UCSD-AML1 (cell line): ENCODE data around the gene KRT15.

ENCODE experiments used
- DNase-seq: peaks from one replicate; lab custom pipeline; 2025; ENCODE audit not compliant: unreplicated experiment; lab: John Stamatoyannopoulos, UW

The KRT15 gene

DNA sequence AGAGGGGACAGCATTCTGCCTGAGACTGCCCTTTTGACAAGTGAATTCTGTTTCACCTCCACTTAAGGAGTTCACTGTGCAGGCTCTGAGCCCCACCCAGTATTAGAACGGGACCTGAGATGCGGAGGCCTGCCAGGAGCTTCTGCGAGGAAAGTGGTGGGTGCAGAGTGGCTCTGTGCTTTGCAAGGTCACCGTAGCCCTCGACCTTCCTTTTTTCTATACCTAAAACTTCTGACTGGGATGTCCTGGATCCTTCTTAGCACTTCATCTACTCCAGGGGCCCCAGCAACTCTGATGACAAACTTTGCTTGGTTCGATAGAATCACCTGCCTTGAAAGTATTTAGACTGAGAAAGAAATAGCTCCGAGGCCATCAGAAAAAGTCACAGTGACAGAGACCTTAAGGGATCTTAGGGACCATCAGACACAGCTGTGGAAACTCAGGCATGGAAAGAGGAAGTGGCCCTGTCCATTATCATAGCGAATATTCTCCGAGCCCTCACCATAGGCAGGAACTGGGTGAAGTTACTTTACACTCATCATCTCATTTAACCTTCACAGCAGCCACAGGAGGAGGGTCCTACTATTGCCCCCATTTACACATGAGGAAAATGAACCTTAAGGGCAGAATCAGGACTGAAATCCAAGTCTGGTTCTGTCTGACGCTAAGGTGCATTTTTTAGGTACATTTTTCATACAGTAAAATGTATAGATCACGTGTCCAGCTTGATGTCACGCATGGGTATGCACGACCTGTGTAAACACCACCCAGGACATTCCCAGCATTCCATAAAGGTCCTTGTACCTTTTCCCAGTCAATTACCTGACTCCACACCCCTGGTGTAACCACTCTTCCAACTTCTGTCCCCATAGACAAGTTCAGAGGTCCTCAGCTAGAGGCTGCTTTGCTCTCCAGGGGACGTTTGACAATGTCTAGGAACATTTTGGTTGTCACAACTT lies 12.6 kb downstream of the KRT15 start:
- no peak for DNase-seq

GRCh38 chr17:41505007-41505808 lies 13.5 kb downstream of the KRT15 start, which contains the start of gene KRT13:
KRT13 (minus strand) TSS chr17:41505612; CDS start chr17:41505550, 62 bp downstream.
- DNase-seq = no peak

- no peak for DNase-seq
These were observed 14.3 kb downstream of the KRT15 start for GRCh38 chr17:41504246-41504977.

GRCh38 chr17:41503202-41503601 lies 15.5 kb downstream of the KRT15 start:
- no peak for DNase-seq

- DNase-seq = no peak
These were observed 18.4 kb downstream of the KRT15 start for GRCh38 chr17:41500131-41500911.

DNA sequence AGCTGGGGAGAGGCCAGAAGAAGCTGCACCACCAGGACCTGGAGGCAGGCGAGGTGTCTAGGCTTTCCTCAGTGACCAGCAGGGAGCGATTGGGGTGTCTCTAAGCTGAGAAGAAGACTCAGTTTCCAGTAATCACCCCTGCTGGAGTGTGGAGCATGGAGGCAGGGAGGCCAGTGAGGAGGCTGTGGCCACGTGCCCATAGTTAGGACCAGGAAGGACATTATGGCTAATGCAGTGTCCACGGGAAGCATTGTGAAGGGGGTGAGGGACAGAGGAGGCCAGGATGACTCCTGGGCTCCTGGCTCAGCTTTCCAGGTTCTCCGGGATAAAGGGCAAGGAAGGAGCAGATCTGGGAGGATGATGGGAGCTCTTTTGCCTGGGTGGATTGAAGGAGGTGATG lies 19.0 kb downstream of the KRT15 start:
- DNase-seq = no peak

GRCh38 chr17:41498276-41498675 lies 20.4 kb downstream of the KRT15 start:
- no peak for DNase-seq

- DNase-seq = peak; percentile 84
These were observed 21.7 kb downstream of the KRT15 start for GRCh38 chr17:41496803-41497484.

- no peak for DNase-seq
These were observed 24.2 kb downstream of the KRT15 start for GRCh38 chr17:41494524-41494923.

DNA sequence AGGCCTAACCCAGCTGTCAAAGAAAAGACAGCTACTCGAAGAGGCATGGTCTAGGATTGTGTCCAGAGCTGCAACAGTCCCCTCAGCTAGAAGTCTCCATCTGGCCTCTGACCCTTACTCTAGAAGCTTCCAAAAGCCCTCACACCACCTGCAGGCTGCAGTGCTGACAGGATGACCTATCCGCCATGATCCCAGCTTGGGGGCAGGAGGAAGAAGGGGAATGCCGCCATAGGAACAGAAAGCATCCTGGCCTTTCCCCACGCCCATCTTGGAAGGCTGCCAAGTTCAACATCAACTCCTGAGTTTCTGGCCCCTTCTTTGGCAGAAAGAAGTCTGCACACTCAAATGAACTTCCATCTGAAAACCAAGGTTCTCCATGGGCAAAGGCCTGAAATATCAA lies 25.9 kb downstream of the KRT15 start:
- no peak for DNase-seq

- no peak for DNase-seq
These were observed 26.3 kb downstream of the KRT15 start for GRCh38 chr17:41492351-41492750.

- no peak for DNase-seq
These were observed 27.2 kb downstream of the KRT15 start for GRCh38 chr17:41491476-41491875.

DNA sequence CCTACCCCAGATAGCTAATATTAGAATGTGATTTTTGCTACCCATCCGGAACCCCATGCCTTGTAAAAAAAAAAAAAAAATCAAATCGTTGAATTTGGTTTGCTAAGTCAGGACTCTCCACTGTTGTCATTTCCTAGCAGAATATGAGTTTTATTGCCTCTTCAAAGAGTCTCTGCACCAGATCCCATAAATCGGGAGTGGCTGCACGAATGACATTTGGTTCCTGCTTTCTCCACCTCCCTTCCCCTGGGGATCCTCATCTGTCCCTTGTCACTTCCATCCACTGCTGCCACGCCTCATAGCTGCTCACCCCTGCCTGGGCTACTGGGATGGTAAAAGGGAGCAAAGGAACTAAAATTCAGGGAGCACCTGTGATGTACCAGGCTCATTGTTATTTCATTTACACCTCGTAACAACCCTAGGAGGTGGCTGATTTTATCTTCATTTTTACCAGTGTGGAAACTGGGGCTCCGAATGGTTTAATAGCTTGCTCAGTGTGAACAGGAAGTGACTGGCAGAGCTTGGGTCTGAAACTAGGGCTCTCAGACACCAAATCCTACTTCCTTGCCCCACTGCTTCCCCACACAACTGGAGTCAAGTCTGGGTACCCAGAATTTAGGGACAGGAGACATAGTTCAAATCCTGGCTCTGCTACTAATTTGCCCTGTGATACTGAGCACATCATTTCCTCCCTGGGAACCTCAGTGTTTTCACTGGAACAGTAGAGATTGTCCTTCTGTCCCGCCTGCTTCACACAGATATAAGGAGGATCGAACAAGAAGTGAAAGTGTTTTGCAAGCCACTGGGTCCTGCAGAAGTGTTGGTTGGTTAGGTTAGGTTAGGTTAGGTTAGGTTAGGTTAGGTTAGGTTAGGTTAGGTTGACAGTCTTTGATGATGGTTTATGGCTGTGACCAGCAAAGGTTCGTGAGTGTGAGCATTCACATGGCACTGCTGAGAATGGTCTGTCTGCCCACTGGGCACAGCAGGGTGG lies 28.4 kb downstream of the KRT15 start:
- DNase-seq = no peak

DNA sequence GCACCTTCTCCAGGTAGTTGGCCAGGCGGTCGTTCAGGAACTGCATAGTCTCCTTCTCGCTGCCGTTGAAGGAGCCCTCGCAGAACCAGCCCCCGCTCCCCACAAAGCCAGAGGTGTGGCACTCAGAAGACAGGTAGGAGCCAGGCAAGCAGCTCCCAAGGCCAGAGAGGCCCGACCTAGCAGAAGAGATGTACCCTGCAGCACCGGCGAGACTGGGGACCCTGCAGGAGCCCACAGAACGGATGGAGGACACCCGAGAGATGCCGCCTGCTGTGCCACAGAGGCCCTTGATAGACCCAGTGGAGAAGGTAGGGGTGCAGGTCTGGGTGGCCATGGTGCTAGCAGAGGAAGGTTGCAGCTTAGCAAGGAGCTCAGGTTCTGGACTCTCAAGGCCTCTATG lies 29.2 kb downstream of the KRT15 start, which contains the start of gene KRT36:
TSS of gene KRT36 (minus strand) at position 380 of the 400 bp plus-strand sequence. CDS start at position 334, 46 bp downstream.
- no peak for DNase-seq

DNA sequence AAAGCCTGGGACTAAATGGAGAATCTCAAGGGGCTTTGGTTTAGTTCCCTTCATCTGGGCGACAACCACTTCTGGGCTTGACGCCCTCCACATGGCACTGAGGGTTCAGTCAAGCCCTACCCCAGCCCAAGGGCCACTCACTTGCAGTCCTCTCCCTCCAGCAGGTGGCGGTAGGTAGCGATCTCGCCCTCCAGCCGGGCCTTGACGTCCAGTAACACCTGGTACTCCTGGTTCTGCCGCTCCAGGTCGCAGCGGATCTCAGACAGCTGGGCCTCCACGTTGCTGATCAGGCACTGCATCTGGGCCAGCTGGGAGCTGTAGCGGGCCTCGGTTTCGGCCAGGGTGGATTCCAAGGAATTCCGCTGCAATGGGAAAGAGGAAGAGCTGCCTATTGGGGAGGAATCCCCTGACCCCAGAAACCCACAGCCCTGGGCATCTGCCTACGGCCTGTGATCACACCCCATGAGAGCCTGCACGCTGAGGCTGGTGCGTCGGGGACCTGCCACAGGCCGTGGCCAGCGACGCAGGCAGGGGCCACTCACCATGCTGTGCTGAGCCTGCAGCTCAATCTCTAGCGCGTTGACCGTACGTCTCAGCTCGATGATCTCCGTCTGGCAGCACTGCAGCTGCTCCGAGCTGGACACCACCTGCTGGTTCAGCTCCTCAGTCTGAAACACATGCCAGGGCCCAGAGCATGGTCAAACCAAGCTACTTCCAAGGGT lies 31.7 kb downstream of the KRT15 start:
- DNase-seq = peak; percentile 30

- no peak for DNase-seq
These were observed 32.4 kb downstream of the KRT15 start for GRCh38 chr17:41486316-41486715.

DNA sequence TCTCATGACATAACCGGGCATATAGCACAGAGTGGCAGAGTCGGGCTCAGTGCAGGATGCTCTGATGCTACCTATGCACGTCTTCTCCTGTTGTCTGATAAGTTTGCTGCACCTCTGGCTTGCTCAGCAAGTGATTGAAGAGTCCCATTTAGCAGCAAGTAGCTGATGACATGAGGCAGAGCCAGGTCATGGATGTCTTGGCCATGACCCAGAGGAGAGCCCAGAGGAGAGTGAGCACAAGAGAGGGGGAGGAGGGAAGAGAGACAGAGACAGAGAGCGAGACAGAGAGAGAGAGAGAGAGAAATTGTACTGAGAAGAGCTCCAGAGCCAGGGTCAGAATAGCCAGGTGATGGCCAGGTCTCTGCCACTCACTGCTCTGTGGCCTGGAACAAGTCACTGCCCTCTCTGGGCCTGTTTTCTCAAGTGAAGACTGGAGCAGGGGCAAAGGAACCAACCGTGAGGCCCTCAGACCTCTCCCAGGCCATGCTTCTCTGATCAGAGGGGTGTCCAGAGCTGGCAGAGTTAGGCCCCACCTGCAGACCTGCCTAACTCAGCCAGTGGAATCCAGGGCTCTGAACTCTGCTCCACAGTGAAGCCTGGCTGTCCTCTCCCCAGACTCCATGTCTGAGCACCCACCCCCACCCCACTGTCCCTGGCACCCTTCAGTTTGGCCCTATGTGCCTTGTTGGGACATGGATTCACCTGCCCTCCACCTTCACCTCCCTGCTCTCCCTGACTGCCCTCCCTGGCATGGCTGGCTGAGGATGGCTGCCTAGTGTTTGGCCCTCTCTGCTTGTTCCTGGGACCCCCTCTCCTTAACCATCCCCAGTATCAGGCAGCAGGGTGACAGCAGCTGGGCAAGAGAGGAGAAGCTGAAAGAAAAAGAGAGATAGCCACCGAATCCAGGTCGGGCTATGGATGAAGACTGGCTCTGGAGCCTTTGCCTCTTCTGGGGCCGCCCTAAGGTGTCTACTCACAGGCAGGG lies 33.5 kb downstream of the KRT15 start:
- no peak for DNase-seq
